ENCODE results near the gene PDYN.

The PDYN gene

GRCh38 chr20:2004171-2004570, 10.3 kb upstream of the PDYN start:
- no peaks in the 10 kb centered on the region for H3K27me3 ChIP-seq (ENCODE audit: insufficient read depth, low read depth)
- TF ChIP-seq, protein P1, sequence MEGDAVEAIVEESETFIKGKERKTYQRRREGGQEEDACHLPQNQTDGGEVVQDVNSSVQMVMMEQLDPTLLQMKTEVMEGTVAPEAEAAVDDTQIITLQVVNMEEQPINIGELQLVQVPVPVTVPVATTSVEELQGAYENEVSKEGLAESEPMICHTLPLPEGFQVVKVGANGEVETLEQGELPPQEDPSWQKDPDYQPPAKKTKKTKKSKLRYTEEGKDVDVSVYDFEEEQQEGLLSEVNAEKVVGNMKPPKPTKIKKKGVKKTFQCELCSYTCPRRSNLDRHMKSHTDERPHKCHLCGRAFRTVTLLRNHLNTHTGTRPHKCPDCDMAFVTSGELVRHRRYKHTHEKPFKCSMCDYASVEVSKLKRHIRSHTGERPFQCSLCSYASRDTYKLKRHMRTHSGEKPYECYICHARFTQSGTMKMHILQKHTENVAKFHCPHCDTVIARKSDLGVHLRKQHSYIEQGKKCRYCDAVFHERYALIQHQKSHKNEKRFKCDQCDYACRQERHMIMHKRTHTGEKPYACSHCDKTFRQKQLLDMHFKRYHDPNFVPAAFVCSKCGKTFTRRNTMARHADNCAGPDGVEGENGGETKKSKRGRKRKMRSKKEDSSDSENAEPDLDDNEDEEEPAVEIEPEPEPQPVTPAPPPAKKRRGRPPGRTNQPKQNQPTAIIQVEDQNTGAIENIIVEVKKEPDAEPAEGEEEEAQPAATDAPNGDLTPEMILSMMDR (conservative IDR thresholded peaks at IDR 0.05; ENCODE audit: low read depth, low read length) = no peak
- no peak overlapping the region for H2AFZ ChIP-seq (ENCODE audit: low read depth)
- H3K9ac ChIP-seq = no peak overlapping the region
- H3K27ac ChIP-seq = no peak overlapping the region
- H3K4me1 ChIP-seq (ENCODE audit: low read depth, poor library complexity, severe bottlenecking) = no peaks in the 10 kb centered on the region
- no peak overlapping the region for H3K4me3 ChIP-seq (IDR thresholded peaks at IDR 0.05; ENCODE audit: insufficient read depth, low read depth, low read length)
- no peaks in the 10 kb centered on the region for H3K36me3 ChIP-seq (ENCODE audit: insufficient read depth)
- no peaks in the 10 kb centered on the region for H3K79me2 ChIP-seq (ENCODE audit: insufficient read depth, low read depth)
- H3K4me2 ChIP-seq = no peak overlapping the region
- no peaks in the 10 kb centered on the region for H4K20me1 ChIP-seq (ENCODE audit: insufficient read depth)

- H3K4me1 ChIP-seq (ENCODE audit: low read depth, poor library complexity, severe bottlenecking) = no peaks in the 10 kb centered on the region
- no peak overlapping the region for H3K9ac ChIP-seq
- H2AFZ ChIP-seq (ENCODE audit: low read depth) = no peak overlapping the region
- H3K4me3 ChIP-seq (IDR thresholded peaks at IDR 0.05; ENCODE audit: insufficient read depth, low read depth, low read length) = no peak overlapping the region
- H3K79me2 ChIP-seq (ENCODE audit: insufficient read depth, low read depth) = no peaks in the 10 kb centered on the region
- H3K27me3 ChIP-seq (ENCODE audit: insufficient read depth, low read depth) = no peaks in the 10 kb centered on the region
- H3K4me2 ChIP-seq = no peak overlapping the region
- no peak overlapping the region for H3K27ac ChIP-seq
- H4K20me1 ChIP-seq (ENCODE audit: insufficient read depth) = no peaks in the 10 kb centered on the region
- TF ChIP-seq, protein P1 (conservative IDR thresholded peaks at IDR 0.05; ENCODE audit: low read depth, low read length) = no peak
- H3K36me3 ChIP-seq (ENCODE audit: insufficient read depth) = no peaks in the 10 kb centered on the region
Observed at GRCh38 chr20:2002365-2002764, 8.5 kb upstream of the PDYN start.

GRCh38 chr20:2001119-2001518, 7.3 kb upstream of the PDYN start:
- no peaks in the 10 kb centered on the region for H3K27me3 ChIP-seq (ENCODE audit: insufficient read depth, low read depth)
- no peak overlapping the region for H2AFZ ChIP-seq (ENCODE audit: low read depth)
- H3K4me3 ChIP-seq (IDR thresholded peaks at IDR 0.05; ENCODE audit: insufficient read depth, low read depth, low read length) = no peak overlapping the region
- H3K27ac ChIP-seq = no peak overlapping the region
- no peaks in the 10 kb centered on the region for H4K20me1 ChIP-seq (ENCODE audit: insufficient read depth)
- no peak overlapping the region for H3K9ac ChIP-seq
- no peaks in the 10 kb centered on the region for H3K79me2 ChIP-seq (ENCODE audit: insufficient read depth, low read depth)
- no peaks in the 10 kb centered on the region for H3K4me1 ChIP-seq (ENCODE audit: low read depth, poor library complexity, severe bottlenecking)
- H3K36me3 ChIP-seq (ENCODE audit: insufficient read depth) = no peaks in the 10 kb centered on the region
- TF ChIP-seq, protein P1 (conservative IDR thresholded peaks at IDR 0.05; ENCODE audit: low read depth, low read length) = no peak
- no peak overlapping the region for H3K4me2 ChIP-seq

DNA sequence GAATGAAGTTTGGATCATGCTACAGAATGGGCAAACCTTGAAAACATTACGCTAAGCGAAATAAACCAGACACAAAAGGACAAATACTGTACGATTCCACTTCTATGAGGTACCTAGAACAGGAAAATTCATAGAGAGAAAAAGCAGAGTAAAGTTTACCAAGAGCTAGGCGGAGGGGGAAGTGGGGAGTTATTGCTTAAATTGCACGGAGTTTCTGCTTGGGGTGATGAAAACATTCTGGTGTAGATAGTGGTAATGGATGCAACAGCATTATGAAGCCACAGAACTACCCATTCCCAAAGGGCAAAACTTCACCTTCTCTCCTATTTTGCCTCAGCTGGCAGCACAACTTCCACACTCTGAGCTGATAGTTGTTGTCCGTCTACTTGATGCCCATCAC, 6.4 kb upstream of the PDYN start:
- no peaks in the 10 kb centered on the region for H3K27me3 ChIP-seq (ENCODE audit: insufficient read depth, low read depth)

More for the DNA sequence above, 6.4 kb upstream of the PDYN start:
- Histone ChIP-seq H3K79me2 (ENCODE audit: insufficient read depth, low read depth) (no peaks in the 10 kb centered on the region), H2AFZ (ENCODE audit: low read depth) (no peak overlapping the region), H4K20me1 (ENCODE audit: insufficient read depth) (no peaks in the 10 kb centered on the region), H3K27ac (no peak overlapping the region), H3K4me1 (ENCODE audit: low read depth, poor library complexity, severe bottlenecking) (no peaks in the 10 kb centered on the region), H3K4me2 (no peak overlapping the region), H3K36me3 (ENCODE audit: insufficient read depth) (no peaks in the 10 kb centered on the region), H3K9ac (no peak overlapping the region), H3K4me3 (IDR thresholded peaks at IDR 0.05; ENCODE audit: insufficient read depth, low read depth, low read length) (no peak overlapping the region)
- TF ChIP-seq, protein P1 (conservative IDR thresholded peaks at IDR 0.05; ENCODE audit: low read depth, low read length) = no peak
